HCT116 (cell line): ENCODE results near the gene ELAVL1. TPM values are rescaled to one million over a fixed set of nuclear protein-coding genes. Genes with fewer than 3 reads are reported as not detected.

Experiments used
- ATAC-seq: fragments of 200-7000 bp; cut with Tn5 transposase; 2 replicates; pipeline ENCODE4 v1.9.1; 2020; ENCODE audit warnings: mild to moderate bottlenecking, moderate library complexity
- BruUV-seq: library from RNA; stranded (reverse); fragments of 400-500 nt; replicated peaks from 2 replicates; lab custom pipeline; 2021; lab: Mats Ljungman, UMichigan
- CTCF ChIA-PET: fragments of 300-600 bp; sonication (Branson Sonifier 250); formaldehyde crosslinking; loops from one replicate; lab custom pipeline; 2021; ENCODE audit warnings: antibody characterized with exemption; lab: Charles Lee
- POLR2A ChIA-PET: fragments of 300-600, 350-600 bp; sonication (Branson Sonifier 250); formaldehyde crosslinking; loops from one replicate; lab custom pipeline; 2021; ENCODE audit warnings: antibody characterized with exemption; lab: Charles Lee
- RAD21 ChIA-PET, 2 experiments: fragments of 300-600 bp; sonication (Branson Sonifier 250); formaldehyde crosslinking; loops; one replicate each; lab custom pipeline; 2023; ENCODE audit warnings: low total read pairs in 2 of 2; ENCODE audit not compliant: uncharacterized antibody in 2 of 2, unreplicated experiment in 2 of 2, low non-redundant PET in 1 of 2; lab: Charles Lee
- DNase-seq: peaks from one replicate; pipeline ENCODE4 v3.0.0-alpha.2; 2010; ENCODE audit warnings: low read depth, low spot score
- H2AFZ ChIP-seq: fragments of 200-600 bp; shearing (Covaris generic), sonication (generic); 2 replicates; pipeline ENCODE4 v1.6.1; 2017; ENCODE audit warnings: low read depth, mixed run types, mixed read lengths, antibody characterized with exemption, low read length; ENCODE audit not compliant: poor library complexity, severe bottlenecking
- H3K27ac ChIP-seq: 2 replicates; pipeline ENCODE4 v1.5.1; 2012; ENCODE audit warnings: low read depth, low read length
- H3K27me3 ChIP-seq: fragments of 200-600 bp; sonication (generic); 2 replicates; pipeline ENCODE4 v1.6.1; 2016; ENCODE audit warnings: mixed run types, low read length, mixed read lengths; ENCODE audit not compliant: insufficient read depth
- H3K36me3 ChIP-seq, 2 experiments: fragments of 200-500 bp in 1 of 2; fragments of 200-600 bp in 1 of 2; sonication (Bioruptor generic) in 1 of 2; sonication (generic) in 1 of 2; 2 replicates each; pipeline versions ENCODE4 v1.5.1 to v1.6.1; 2014 to 2016; ENCODE audit warnings: low read length in 2 of 2, inconsistent platforms in 1 of 2, mixed read lengths in 1 of 2, mixed run types in 1 of 2; ENCODE audit not compliant: insufficient read depth in 2 of 2, control insufficient read depth in 1 of 2
- H3K4me1 ChIP-seq, 2 experiments: fragments of 200-600 bp in 1 of 2; sonication (generic) in 1 of 2; 2 replicates each; pipeline versions ENCODE4 v1.5.1 to v1.6.1; 2012 to 2017; ENCODE audit warnings: low read length in 2 of 2, inconsistent platforms in 1 of 2, mild to moderate bottlenecking in 1 of 2, mixed read lengths in 1 of 2, mixed run types in 1 of 2, moderate library complexity in 1 of 2; ENCODE audit not compliant: insufficient read depth in 2 of 2, control insufficient read depth in 1 of 2
- H3K4me2 ChIP-seq: fragments of 200-600 bp; sonication (generic); 2 replicates; pipeline ENCODE4 v1.6.1; 2017; ENCODE audit warnings: mixed run types, low read length, mixed read lengths
- H3K4me3 ChIP-seq, 2 experiments: fragments of 200-600 bp in 1 of 2; sonication (generic) in 1 of 2; replicated peaks in 1 of 2; 2 replicates each; pipeline ENCODE4 v1.5.1; 2011 to 2016; ENCODE audit warnings: low read length in 2 of 2, control low read depth in 1 of 2, low read depth in 1 of 2, mild to moderate bottlenecking in 1 of 2, mixed read lengths in 1 of 2, mixed run types in 1 of 2
- H3K79me2 ChIP-seq: fragments of 200-600 bp; sonication (generic); 2 replicates; pipeline ENCODE4 v1.6.1; 2017; ENCODE audit warnings: mild to moderate bottlenecking, mixed run types, low read length, moderate library complexity, mixed read lengths; ENCODE audit not compliant: insufficient read depth
- H3K9ac ChIP-seq: fragments of 200-600 bp; sonication (generic); 2 replicates; pipeline ENCODE4 v1.6.1; 2016; ENCODE audit warnings: low read length, mixed read lengths
- H3K9me2 ChIP-seq: fragments of 200-600 bp; sonication (generic), shearing (Covaris generic); 2 replicates; pipeline ENCODE4 v1.6.1; 2017; ENCODE audit warnings: mixed run types, mild to moderate bottlenecking, moderate library complexity; ENCODE audit not compliant: insufficient read depth
- H3K9me3 ChIP-seq, 2 experiments: fragments of 200-500 bp in 1 of 2; fragments of 200-600 bp in 1 of 2; sonication (Bioruptor generic) in 1 of 2; sonication (generic) in 1 of 2; 2 replicates each; pipeline ENCODE4 v1.6.1; 2014 to 2017; ENCODE audit warnings: low read length in 2 of 2, mixed read lengths in 2 of 2, inconsistent platforms in 1 of 2, low read depth in 1 of 2, mild to moderate bottlenecking in 1 of 2, mixed run types in 1 of 2, moderate library complexity in 1 of 2; ENCODE audit not compliant: control insufficient read depth in 1 of 2, insufficient read depth in 1 of 2
- H4K20me1 ChIP-seq: fragments of 200-600 bp; sonication (generic), shearing (Covaris generic); 2 replicates; pipeline ENCODE4 v1.6.1; 2017; ENCODE audit warnings: mixed run types, mild to moderate bottlenecking, moderate library complexity; ENCODE audit not compliant: insufficient read depth
- CBX3 ChIP-seq: IDR thresholded peaks from 2 replicates; pipeline ENCODE4 v1.6.1; 2012; ENCODE audit warnings: low read depth
- CEBPB ChIP-seq: IDR thresholded peaks from 2 replicates; pipeline ENCODE4 v1.6.1; 2012; ENCODE audit warnings: low read depth
- EGR1 ChIP-seq: IDR thresholded peaks from 2 replicates; pipeline ENCODE4 v1.6.1; 2012; ENCODE audit warnings: low read depth
- ELF1 ChIP-seq: IDR thresholded peaks from 2 replicates; pipeline ENCODE4 v1.6.1; 2012; ENCODE audit warnings: low read depth, borderline replicate concordance
- EZH2 ChIP-seq: fragments of 200-600 bp; sonication (generic); IDR thresholded peaks from 2 replicates; pipeline ENCODE4 v1.6.1; 2017; ENCODE audit warnings: antibody characterized with exemption, mixed run types
- EZH2phosphoT487 ChIP-seq: fragments of 200-600 bp; IDR thresholded peaks from 2 replicates; pipeline ENCODE4 v1.6.1; 2018; ENCODE audit warnings: antibody characterized with exemption, borderline replicate concordance
- FOSL1 ChIP-seq: IDR thresholded peaks from 2 replicates; pipeline ENCODE4 v1.6.1; 2012; ENCODE audit warnings: low read depth
- JUND ChIP-seq: IDR thresholded peaks from 2 replicates; pipeline ENCODE4 v1.6.1; 2012
- POLR2A ChIP-seq: IDR thresholded peaks from 2 replicates; pipeline ENCODE4 v1.7.0; 2011; ENCODE audit warnings: borderline replicate concordance; ENCODE audit not compliant: insufficient read depth, insufficient read length; ENCODE audit errors: extremely low read depth
- POLR2AphosphoS5 ChIP-seq: IDR thresholded peaks from 2 replicates; pipeline ENCODE4 v1.6.1; 2011; ENCODE audit warnings: mild to moderate bottlenecking, low read depth, low read length, moderate library complexity
- RAD21 ChIP-seq: IDR thresholded peaks from 2 replicates; pipeline ENCODE4 v1.6.1; 2012; ENCODE audit warnings: low read depth, mild to moderate bottlenecking
- SIN3A ChIP-seq: IDR thresholded peaks from 2 replicates; pipeline ENCODE4 v1.6.1; 2012; ENCODE audit warnings: low read depth
- TCF7L2 ChIP-seq: IDR thresholded peaks from 2 replicates; pipeline ENCODE4 v1.7.0; 2011; ENCODE audit warnings: borderline replicate concordance, inconsistent platforms; ENCODE audit not compliant: insufficient read depth, insufficient read length; ENCODE audit errors: extremely low read depth
- ZFX ChIP-seq: fragments of 450-650 bp; IDR thresholded peaks from 2 replicates; pipeline ENCODE4 v1.6.1; 2017
- ZNF274 ChIP-seq: fragments of 200-500 bp; sonication (Bioruptor generic); IDR thresholded peaks from 2 replicates; pipeline ENCODE4 v1.6.1; 2014; ENCODE audit warnings: mild to moderate bottlenecking, low read depth, low read length, inconsistent platforms
- intact Hi-C: fragments of 100-400 bp; cut with micrococcal nuclease; formaldehyde crosslinking; loops from 2 replicates; pipeline ENCODE4 v1.10.0; 2022
- total RNA-seq: library from RNA; stranded (reverse); gene quantifications from one replicate; pipeline ENCODE4 v1.2.1, GENCODE V29; 2021; ENCODE audit not compliant: unreplicated experiment
- TF ChIP-seq, protein P1 (sequence below): IDR thresholded peaks from 2 replicates; pipeline ENCODE4 v1.6.1; 2011; ENCODE audit warnings: mild to moderate bottlenecking, low read length, moderate library complexity; ENCODE audit not compliant: insufficient replicate concordance; ENCODE audit errors: extremely low read depth
- TF ChIP-seq, protein P2 (sequence below), 3 experiments: fragments of 200-600 bp in 1 of 3; sonication (generic) in 1 of 3; IDR thresholded peaks in 2 of 3; conservative IDR thresholded peaks in 1 of 3; 2 replicates each; pipeline ENCODE4 v1.5.1; 2012 to 2017; ENCODE audit warnings: low read depth in 2 of 3, low read length in 2 of 3, antibody characterized with exemption in 1 of 3, borderline replicate concordance in 1 of 3, control low read depth in 1 of 3, mild to moderate bottlenecking in 1 of 3, mixed read lengths in 1 of 3, mixed run types in 1 of 3, moderate library complexity in 1 of 3; ENCODE audit not compliant: insufficient read depth in 1 of 3
- TF ChIP-seq, protein P3 (sequence below): IDR thresholded peaks from 2 replicates; pipeline ENCODE4 v1.6.1; 2012
- TF ChIP-seq, protein P4 (sequence below): IDR thresholded peaks from 2 replicates; pipeline ENCODE4 v1.6.1; 2012; ENCODE audit warnings: low read depth
- TF ChIP-seq, protein P5 (sequence below): IDR thresholded peaks from 2 replicates; pipeline ENCODE4 v1.6.1; 2012

Gene ELAVL1
- total RNA-seq, 1 experiment from 2014 or later, result 134 TPM

DNA sequence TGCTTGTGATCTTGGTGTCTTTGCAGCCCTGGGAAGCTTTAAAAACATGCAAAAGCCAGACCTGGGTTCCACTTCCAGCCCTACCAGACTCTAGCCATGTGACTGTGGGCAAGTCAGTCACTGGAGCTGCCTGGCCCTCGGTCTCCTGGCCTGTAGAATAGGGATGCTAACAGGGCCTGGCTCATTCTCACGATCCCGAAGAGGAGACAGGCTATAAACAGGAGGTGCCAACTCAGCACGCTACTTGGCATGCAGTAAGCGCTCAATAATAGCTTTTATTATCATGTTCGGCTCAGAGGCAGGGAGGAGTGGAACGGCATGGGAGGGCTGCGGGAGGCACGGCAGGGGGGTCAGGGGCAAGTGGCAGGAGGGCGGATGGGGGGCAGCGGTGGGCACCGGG lies 81.2 kb downstream of the ELAVL1 start:
- Histone ChIP-seq H3K4me1 (peaks cover 19 to 53% of the 10 kb centered on the region in 2 experiments), H3K9me3 (no peaks in the 10 kb centered on the region), H3K9me2 (no peaks in the 10 kb centered on the region), H3K4me2 (no peak overlapping the region), H3K27ac (peak overlapping the region; percentile 16; the same call in 1 of the 2 replicates), H2AFZ (no peak overlapping the region), H3K27me3 (no peaks in the 10 kb centered on the region), H3K9ac (no peak overlapping the region), H4K20me1 (no peaks in the 10 kb centered on the region), H3K79me2 (peaks cover under 1% of the 10 kb centered on the region; the same call in 1 of the 2 replicates), H3K4me3 (no peak overlapping the region), H3K36me3 (peaks cover 0 to 12% of the 10 kb centered on the region in 2 experiments; a peak in 3 of 4 replicates)
- ChIA-PET POLR2A (no interaction called here), RAD21 (no interaction called here), CTCF (interaction anchor here (1.2 kb wide), 1 partner anchor 55 kb away, joined by 6 read pairs; no protein-coding TSS in a partner anchor)
- TF ChIP-seq ZFX, result no peak
- TF ChIP-seq POLR2AphosphoS5, result no peak
- TF ChIP-seq, protein P1, sequence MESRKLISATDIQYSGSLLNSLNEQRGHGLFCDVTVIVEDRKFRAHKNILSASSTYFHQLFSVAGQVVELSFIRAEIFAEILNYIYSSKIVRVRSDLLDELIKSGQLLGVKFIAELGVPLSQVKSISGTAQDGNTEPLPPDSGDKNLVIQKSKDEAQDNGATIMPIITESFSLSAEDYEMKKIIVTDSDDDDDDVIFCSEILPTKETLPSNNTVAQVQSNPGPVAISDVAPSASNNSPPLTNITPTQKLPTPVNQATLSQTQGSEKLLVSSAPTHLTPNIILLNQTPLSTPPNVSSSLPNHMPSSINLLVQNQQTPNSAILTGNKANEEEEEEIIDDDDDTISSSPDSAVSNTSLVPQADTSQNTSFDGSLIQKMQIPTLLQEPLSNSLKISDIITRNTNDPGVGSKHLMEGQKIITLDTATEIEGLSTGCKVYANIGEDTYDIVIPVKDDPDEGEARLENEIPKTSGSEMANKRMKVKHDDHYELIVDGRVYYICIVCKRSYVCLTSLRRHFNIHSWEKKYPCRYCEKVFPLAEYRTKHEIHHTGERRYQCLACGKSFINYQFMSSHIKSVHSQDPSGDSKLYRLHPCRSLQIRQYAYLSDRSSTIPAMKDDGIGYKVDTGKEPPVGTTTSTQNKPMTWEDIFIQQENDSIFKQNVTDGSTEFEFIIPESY, result no peak
- no peak for TF ChIP-seq POLR2A
- no peak for TF ChIP-seq ELF1
- TF ChIP-seq JUND, result no peak
- no peak for TF ChIP-seq CEBPB
- no peak for TF ChIP-seq EZH2
- TF ChIP-seq, protein P2, sequence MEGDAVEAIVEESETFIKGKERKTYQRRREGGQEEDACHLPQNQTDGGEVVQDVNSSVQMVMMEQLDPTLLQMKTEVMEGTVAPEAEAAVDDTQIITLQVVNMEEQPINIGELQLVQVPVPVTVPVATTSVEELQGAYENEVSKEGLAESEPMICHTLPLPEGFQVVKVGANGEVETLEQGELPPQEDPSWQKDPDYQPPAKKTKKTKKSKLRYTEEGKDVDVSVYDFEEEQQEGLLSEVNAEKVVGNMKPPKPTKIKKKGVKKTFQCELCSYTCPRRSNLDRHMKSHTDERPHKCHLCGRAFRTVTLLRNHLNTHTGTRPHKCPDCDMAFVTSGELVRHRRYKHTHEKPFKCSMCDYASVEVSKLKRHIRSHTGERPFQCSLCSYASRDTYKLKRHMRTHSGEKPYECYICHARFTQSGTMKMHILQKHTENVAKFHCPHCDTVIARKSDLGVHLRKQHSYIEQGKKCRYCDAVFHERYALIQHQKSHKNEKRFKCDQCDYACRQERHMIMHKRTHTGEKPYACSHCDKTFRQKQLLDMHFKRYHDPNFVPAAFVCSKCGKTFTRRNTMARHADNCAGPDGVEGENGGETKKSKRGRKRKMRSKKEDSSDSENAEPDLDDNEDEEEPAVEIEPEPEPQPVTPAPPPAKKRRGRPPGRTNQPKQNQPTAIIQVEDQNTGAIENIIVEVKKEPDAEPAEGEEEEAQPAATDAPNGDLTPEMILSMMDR (IDR thresholded peaks at IDR 0.05 in 2 of 3, conservative IDR thresholded peaks at IDR 0.05 in 1 of 3; ENCODE audit: borderline replicate concordance in 1 of 3, insufficient read depth in 1 of 3, low read depth in 2 of 3, low read length in 2 of 3), result no peak
- TF ChIP-seq, protein P3, sequence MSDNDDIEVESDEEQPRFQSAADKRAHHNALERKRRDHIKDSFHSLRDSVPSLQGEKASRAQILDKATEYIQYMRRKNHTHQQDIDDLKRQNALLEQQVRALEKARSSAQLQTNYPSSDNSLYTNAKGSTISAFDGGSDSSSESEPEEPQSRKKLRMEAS, result no peak
- no peak for TF ChIP-seq TCF7L2
- no peak for TF ChIP-seq EGR1
- TF ChIP-seq SIN3A, result no peak
- TF ChIP-seq FOSL1, result no peak
- TF ChIP-seq, protein P4, sequence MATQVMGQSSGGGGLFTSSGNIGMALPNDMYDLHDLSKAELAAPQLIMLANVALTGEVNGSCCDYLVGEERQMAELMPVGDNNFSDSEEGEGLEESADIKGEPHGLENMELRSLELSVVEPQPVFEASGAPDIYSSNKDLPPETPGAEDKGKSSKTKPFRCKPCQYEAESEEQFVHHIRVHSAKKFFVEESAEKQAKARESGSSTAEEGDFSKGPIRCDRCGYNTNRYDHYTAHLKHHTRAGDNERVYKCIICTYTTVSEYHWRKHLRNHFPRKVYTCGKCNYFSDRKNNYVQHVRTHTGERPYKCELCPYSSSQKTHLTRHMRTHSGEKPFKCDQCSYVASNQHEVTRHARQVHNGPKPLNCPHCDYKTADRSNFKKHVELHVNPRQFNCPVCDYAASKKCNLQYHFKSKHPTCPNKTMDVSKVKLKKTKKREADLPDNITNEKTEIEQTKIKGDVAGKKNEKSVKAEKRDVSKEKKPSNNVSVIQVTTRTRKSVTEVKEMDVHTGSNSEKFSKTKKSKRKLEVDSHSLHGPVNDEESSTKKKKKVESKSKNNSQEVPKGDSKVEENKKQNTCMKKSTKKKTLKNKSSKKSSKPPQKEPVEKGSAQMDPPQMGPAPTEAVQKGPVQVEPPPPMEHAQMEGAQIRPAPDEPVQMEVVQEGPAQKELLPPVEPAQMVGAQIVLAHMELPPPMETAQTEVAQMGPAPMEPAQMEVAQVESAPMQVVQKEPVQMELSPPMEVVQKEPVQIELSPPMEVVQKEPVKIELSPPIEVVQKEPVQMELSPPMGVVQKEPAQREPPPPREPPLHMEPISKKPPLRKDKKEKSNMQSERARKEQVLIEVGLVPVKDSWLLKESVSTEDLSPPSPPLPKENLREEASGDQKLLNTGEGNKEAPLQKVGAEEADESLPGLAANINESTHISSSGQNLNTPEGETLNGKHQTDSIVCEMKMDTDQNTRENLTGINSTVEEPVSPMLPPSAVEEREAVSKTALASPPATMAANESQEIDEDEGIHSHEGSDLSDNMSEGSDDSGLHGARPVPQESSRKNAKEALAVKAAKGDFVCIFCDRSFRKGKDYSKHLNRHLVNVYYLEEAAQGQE, result no peak
- TF ChIP-seq CBX3, result no peak
- TF ChIP-seq EZH2phosphoT487, result no peak
- TF ChIP-seq, protein P5, sequence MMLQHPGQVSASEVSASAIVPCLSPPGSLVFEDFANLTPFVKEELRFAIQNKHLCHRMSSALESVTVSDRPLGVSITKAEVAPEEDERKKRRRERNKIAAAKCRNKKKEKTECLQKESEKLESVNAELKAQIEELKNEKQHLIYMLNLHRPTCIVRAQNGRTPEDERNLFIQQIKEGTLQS, result no peak
- TF ChIP-seq RAD21, result no peak
- TF ChIP-seq ZNF274, result no peak
- intact Hi-C loops, result loop anchor here (5.0 kb wide), 1 partner anchor 72 kb away; no protein-coding TSS in a partner anchor
- BruUV-seq, result no TSS peak
- ATAC-seq (no peak), DNase-seq (no peak)
